ENCODE measurements around the gene C18orf63.

C18orf63 gene

DNA sequence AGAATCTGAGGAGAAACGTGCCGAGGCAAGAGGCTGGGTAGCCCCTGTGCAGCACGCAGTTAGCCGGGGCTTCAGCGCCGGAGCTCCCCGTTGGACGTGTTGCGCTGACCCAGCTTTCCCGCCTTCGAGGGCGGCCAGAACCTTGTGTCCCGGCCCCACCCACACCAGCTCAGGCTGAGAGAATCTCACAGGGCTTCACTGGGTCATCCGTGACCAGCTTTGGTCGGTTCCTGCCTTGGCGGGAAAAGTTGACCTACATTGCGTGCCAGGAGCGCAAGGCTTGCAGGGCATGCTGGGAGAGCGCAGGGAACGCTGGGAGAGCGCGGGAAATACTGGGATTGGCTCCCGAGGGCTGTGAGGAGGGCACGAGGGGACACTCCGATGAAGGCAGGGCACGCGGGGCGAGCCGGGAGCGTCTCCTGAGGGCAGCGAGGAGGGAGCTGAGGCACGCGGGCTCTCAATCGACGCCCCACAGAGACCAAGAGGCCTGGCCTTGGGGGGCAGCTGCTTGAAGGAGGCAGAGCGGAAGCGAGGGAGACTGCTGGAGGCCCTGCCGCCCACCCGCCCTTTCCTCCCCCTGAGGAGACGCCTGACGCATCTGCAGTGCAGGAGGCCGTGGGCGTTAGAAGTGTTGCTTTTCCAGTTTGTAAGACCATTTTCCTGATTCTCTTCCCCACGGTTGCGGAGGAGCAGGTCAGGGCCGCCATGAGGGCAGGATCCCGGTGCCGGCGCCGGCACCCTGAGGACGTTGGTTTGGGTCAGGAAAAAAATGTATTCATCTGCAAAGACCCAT lies at the start of gene C18orf63:
C18orf63 (plus strand) TSS at position 376 of the 793 bp plus-strand sequence. CDS start 2,027 bp downstream, outside the sequence.
- no peaks in the 10 kb centered on the region for H3K4me1 ChIP-seq (ENCODE audit: control insufficient read depth in 2 of 2, insufficient read depth in 2 of 2, low read length in 2 of 2)
- H3K36me3 ChIP-seq (ENCODE audit: control insufficient read depth in 2 of 2, insufficient read depth in 2 of 2, low read length in 2 of 2): no peaks in the 10 kb centered on the region
- H3K27ac ChIP-seq (ENCODE audit: low read depth in 2 of 2, low read length in 2 of 2): no peak within 1 kb of the TSS
- H3K9me3 ChIP-seq (ENCODE audit: control insufficient read depth in 2 of 2, low read length in 2 of 2): no peaks in the 10 kb centered on the region
- H3K9ac ChIP-seq (ENCODE audit: low read depth in 1 of 2, low read length in 2 of 2): no peak within 1 kb of the TSS
- no peaks in the 10 kb centered on the region for H3K27me3 ChIP-seq (ENCODE audit: control insufficient read depth in 2 of 2, insufficient read depth in 2 of 2, low read length in 2 of 2)
- H3K4me3 ChIP-seq (ENCODE audit: low read length in 2 of 2): no peak within 1 kb of the TSS

GRCh38 chr18:74266161-74266560 lies 49.5 kb upstream of the C18orf63 start:
- Histone ChIP-seq H3K9me3 (ENCODE audit: control insufficient read depth in 2 of 2, low read length in 2 of 2) (no peaks in the 10 kb centered on the region), H3K36me3 (ENCODE audit: control insufficient read depth in 2 of 2, insufficient read depth in 2 of 2, low read length in 2 of 2) (peaks cover 11 to 13% of the 10 kb centered on the region in 2 donors), H3K4me1 (ENCODE audit: control insufficient read depth in 2 of 2, insufficient read depth in 2 of 2, low read length in 2 of 2) (peaks cover 0 to 5% of the 10 kb centered on the region in 2 donors), H3K4me3 (ENCODE audit: low read length in 2 of 2) (no peak overlapping the region), H3K27ac (ENCODE audit: low read depth in 2 of 2, low read length in 2 of 2) (no peak overlapping the region), H3K9ac (ENCODE audit: low read depth in 1 of 2, low read length in 2 of 2) (no peak overlapping the region), H3K27me3 (ENCODE audit: control insufficient read depth in 2 of 2, insufficient read depth in 2 of 2, low read length in 2 of 2) (no peaks in the 10 kb centered on the region)

GRCh38 chr18:74268175-74268574 lies 47.5 kb upstream of the C18orf63 start:
- H3K4me1 ChIP-seq (ENCODE audit: control insufficient read depth in 2 of 2, insufficient read depth in 2 of 2, low read length in 2 of 2): peaks cover 0 to 5% of the 10 kb centered on the region in 2 donors
- no peak overlapping the region for H3K27ac ChIP-seq (ENCODE audit: low read depth in 2 of 2, low read length in 2 of 2)
- H3K4me3 ChIP-seq (ENCODE audit: low read length in 2 of 2): no peak overlapping the region
- H3K36me3 ChIP-seq (ENCODE audit: control insufficient read depth in 2 of 2, insufficient read depth in 2 of 2, low read length in 2 of 2): peaks cover 2 to 3% of the 10 kb centered on the region in 2 donors
- no peak overlapping the region for H3K9ac ChIP-seq (ENCODE audit: low read depth in 1 of 2, low read length in 2 of 2)
- no peaks in the 10 kb centered on the region for H3K9me3 ChIP-seq (ENCODE audit: control insufficient read depth in 2 of 2, low read length in 2 of 2)
- H3K27me3 ChIP-seq (ENCODE audit: control insufficient read depth in 2 of 2, insufficient read depth in 2 of 2, low read length in 2 of 2): no peaks in the 10 kb centered on the region

GRCh38 chr18:74268933-74269620 lies 46.6 kb upstream of the C18orf63 start:
- no peak overlapping the region for H3K27ac ChIP-seq (ENCODE audit: low read depth in 2 of 2, low read length in 2 of 2)
- H3K4me1 ChIP-seq (ENCODE audit: control insufficient read depth in 2 of 2, insufficient read depth in 2 of 2, low read length in 2 of 2): peaks cover 0 to 5% of the 10 kb centered on the region in 2 donors
- H3K27me3 ChIP-seq (ENCODE audit: control insufficient read depth in 2 of 2, insufficient read depth in 2 of 2, low read length in 2 of 2): no peaks in the 10 kb centered on the region
- no peak overlapping the region for H3K9ac ChIP-seq (ENCODE audit: low read depth in 1 of 2, low read length in 2 of 2)
- H3K36me3 ChIP-seq (ENCODE audit: control insufficient read depth in 2 of 2, insufficient read depth in 2 of 2, low read length in 2 of 2): peaks cover 0 to 3% of the 10 kb centered on the region in 2 donors
- H3K9me3 ChIP-seq (ENCODE audit: control insufficient read depth in 2 of 2, low read length in 2 of 2): no peaks in the 10 kb centered on the region
- no peak overlapping the region for H3K4me3 ChIP-seq (ENCODE audit: low read length in 2 of 2)

- H3K4me1 ChIP-seq (ENCODE audit: control insufficient read depth in 2 of 2, insufficient read depth in 2 of 2, low read length in 2 of 2): peaks cover 0 to 5% of the 10 kb centered on the region in 2 donors
- H3K27me3 ChIP-seq (ENCODE audit: control insufficient read depth in 2 of 2, insufficient read depth in 2 of 2, low read length in 2 of 2): no peaks in the 10 kb centered on the region
- no peaks in the 10 kb centered on the region for H3K9me3 ChIP-seq (ENCODE audit: control insufficient read depth in 2 of 2, low read length in 2 of 2)
- no peak overlapping the region for H3K4me3 ChIP-seq (ENCODE audit: low read length in 2 of 2)
- H3K36me3 ChIP-seq (ENCODE audit: control insufficient read depth in 2 of 2, insufficient read depth in 2 of 2, low read length in 2 of 2): peaks cover 0 to 3% of the 10 kb centered on the region in 2 donors
- no peak overlapping the region for H3K9ac ChIP-seq (ENCODE audit: low read depth in 1 of 2, low read length in 2 of 2)
- H3K27ac ChIP-seq (ENCODE audit: low read depth in 2 of 2, low read length in 2 of 2): no peak overlapping the region
Measured at GRCh38 chr18:74271635-74272034, 44.0 kb upstream of the C18orf63 start.

- Histone ChIP-seq H3K4me1 (ENCODE audit: control insufficient read depth in 2 of 2, insufficient read depth in 2 of 2, low read length in 2 of 2) (peaks cover 0 to 5% of the 10 kb centered on the region in 2 donors), H3K9me3 (ENCODE audit: control insufficient read depth in 2 of 2, low read length in 2 of 2) (no peaks in the 10 kb centered on the region), H3K27ac (ENCODE audit: low read depth in 2 of 2, low read length in 2 of 2) (no peak overlapping the region), H3K27me3 (ENCODE audit: control insufficient read depth in 2 of 2, insufficient read depth in 2 of 2, low read length in 2 of 2) (no peaks in the 10 kb centered on the region), H3K9ac (ENCODE audit: low read depth in 1 of 2, low read length in 2 of 2) (no peak overlapping the region), H3K4me3 (ENCODE audit: low read length in 2 of 2) (no peak overlapping the region), H3K36me3 (ENCODE audit: control insufficient read depth in 2 of 2, insufficient read depth in 2 of 2, low read length in 2 of 2) (peaks cover 0 to 3% of the 10 kb centered on the region in 2 donors)
Measured at GRCh38 chr18:74273394-74273793, 42.2 kb upstream of the C18orf63 start.

- no peak overlapping the region for H3K27ac ChIP-seq (ENCODE audit: low read depth in 2 of 2, low read length in 2 of 2)
- no peaks in the 10 kb centered on the region for H3K4me1 ChIP-seq (ENCODE audit: control insufficient read depth in 2 of 2, insufficient read depth in 2 of 2, low read length in 2 of 2)
- no peaks in the 10 kb centered on the region for H3K36me3 ChIP-seq (ENCODE audit: control insufficient read depth in 2 of 2, insufficient read depth in 2 of 2, low read length in 2 of 2)
- H3K9me3 ChIP-seq (ENCODE audit: control insufficient read depth in 2 of 2, low read length in 2 of 2): no peaks in the 10 kb centered on the region
- H3K4me3 ChIP-seq (ENCODE audit: low read length in 2 of 2): no peak overlapping the region
- H3K27me3 ChIP-seq (ENCODE audit: control insufficient read depth in 2 of 2, insufficient read depth in 2 of 2, low read length in 2 of 2): no peaks in the 10 kb centered on the region
- H3K9ac ChIP-seq (ENCODE audit: low read depth in 1 of 2, low read length in 2 of 2): no peak overlapping the region
Measured at GRCh38 chr18:74274700-74275099, 40.9 kb upstream of the C18orf63 start.

DNA sequence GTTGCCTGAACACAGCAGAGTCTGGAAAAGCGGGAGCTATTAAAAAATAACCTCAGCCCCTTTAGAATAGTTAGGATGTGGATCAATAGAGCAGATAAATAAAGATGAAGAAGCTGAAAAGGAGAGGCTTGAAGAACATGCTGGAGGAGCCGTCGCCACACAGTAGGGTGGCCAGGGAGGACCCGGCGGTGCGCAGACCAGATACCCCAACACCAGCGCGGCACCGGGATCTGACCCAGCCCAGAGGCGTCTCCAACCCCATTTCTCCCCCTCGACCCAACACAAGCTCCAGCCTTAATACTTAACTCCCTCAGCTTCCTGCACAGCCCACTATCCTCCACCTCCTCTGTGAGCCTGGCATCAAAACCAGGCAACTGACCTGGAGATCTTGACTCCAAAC lies 39.9 kb upstream of the C18orf63 start:
- no peaks in the 10 kb centered on the region for H3K9me3 ChIP-seq (ENCODE audit: control insufficient read depth in 2 of 2, low read length in 2 of 2)
- H3K36me3 ChIP-seq (ENCODE audit: control insufficient read depth in 2 of 2, insufficient read depth in 2 of 2, low read length in 2 of 2): no peaks in the 10 kb centered on the region
- H3K4me1 ChIP-seq (ENCODE audit: control insufficient read depth in 2 of 2, insufficient read depth in 2 of 2, low read length in 2 of 2): no peaks in the 10 kb centered on the region
- H3K9ac ChIP-seq (ENCODE audit: low read depth in 1 of 2, low read length in 2 of 2): no peak overlapping the region
- H3K27me3 ChIP-seq (ENCODE audit: control insufficient read depth in 2 of 2, insufficient read depth in 2 of 2, low read length in 2 of 2): no peaks in the 10 kb centered on the region
- no peak overlapping the region for H3K4me3 ChIP-seq (ENCODE audit: low read length in 2 of 2)
- H3K27ac ChIP-seq (ENCODE audit: low read depth in 2 of 2, low read length in 2 of 2): no peak overlapping the region

DNA sequence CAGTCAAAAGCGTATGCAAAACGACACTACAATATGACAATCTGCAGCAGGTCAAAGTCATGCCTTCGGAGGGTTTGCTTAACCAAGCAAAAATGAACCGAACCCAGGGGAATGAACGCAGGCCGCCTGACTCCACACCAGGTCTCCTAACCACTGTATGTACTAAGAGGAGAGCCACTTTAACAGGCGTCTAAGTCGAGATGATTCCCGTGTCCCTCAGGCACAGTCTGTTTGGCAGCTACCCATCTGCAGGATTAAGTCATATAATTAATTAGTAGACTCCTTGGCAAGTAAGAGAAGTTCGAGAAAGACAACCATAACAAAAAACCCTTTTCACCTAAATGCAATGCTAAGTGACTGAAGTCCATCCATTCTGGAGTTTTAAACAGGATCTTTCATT lies 39.0 kb upstream of the C18orf63 start:
- H3K4me1 ChIP-seq (ENCODE audit: control insufficient read depth in 2 of 2, insufficient read depth in 2 of 2, low read length in 2 of 2): peaks cover 4% of the 10 kb centered on the region in 2 donors

GRCh38 chr18:74277296-74277695 lies 38.3 kb upstream of the C18orf63 start:
- Histone ChIP-seq H3K9me3 (ENCODE audit: control insufficient read depth in 2 of 2, low read length in 2 of 2) (no peaks in the 10 kb centered on the region), H3K9ac (ENCODE audit: low read depth in 1 of 2, low read length in 2 of 2) (no peak overlapping the region), H3K4me3 (ENCODE audit: low read length in 2 of 2) (no peak overlapping the region), H3K4me1 (ENCODE audit: control insufficient read depth in 2 of 2, insufficient read depth in 2 of 2, low read length in 2 of 2) (peaks cover 9 to 11% of the 10 kb centered on the region in 2 donors), H3K36me3 (ENCODE audit: control insufficient read depth in 2 of 2, insufficient read depth in 2 of 2, low read length in 2 of 2) (no peaks in the 10 kb centered on the region), H3K27ac (ENCODE audit: low read depth in 2 of 2, low read length in 2 of 2) (no peak overlapping the region), H3K27me3 (ENCODE audit: control insufficient read depth in 2 of 2, insufficient read depth in 2 of 2, low read length in 2 of 2) (no peaks in the 10 kb centered on the region)

More for the DNA sequence above, 39.0 kb upstream of the C18orf63 start:
- Histone ChIP-seq H3K9me3 (ENCODE audit: control insufficient read depth in 2 of 2, low read length in 2 of 2) (no peaks in the 10 kb centered on the region), H3K27ac (ENCODE audit: low read depth in 2 of 2, low read length in 2 of 2) (no peak overlapping the region), H3K36me3 (ENCODE audit: control insufficient read depth in 2 of 2, insufficient read depth in 2 of 2, low read length in 2 of 2) (no peaks in the 10 kb centered on the region), H3K4me3 (ENCODE audit: low read length in 2 of 2) (no peak overlapping the region), H3K9ac (ENCODE audit: low read depth in 1 of 2, low read length in 2 of 2) (no peak overlapping the region), H3K27me3 (ENCODE audit: control insufficient read depth in 2 of 2, insufficient read depth in 2 of 2, low read length in 2 of 2) (no peaks in the 10 kb centered on the region)

Measured in mucosa of rectum (tissue), 2 donors.